Measurements from ENCODE around the gene HOXD8.

DNA sequence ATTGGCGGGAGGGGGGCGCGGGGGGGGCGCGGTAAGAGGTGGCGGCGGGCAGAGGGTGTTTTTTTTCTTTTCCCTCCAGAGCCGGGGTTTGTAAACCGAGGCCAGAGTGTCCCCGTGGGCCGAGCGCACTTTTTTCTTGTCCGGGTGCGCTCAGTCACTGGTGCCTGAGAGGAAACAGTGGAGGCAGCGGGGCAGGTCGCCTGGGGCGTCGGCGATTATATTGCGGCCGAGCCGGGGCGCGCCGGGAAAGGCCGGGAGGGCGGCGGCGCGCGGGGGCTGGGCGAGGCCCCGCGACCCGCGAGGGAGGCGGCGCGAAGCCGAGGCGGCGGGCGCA is 275 bp downstream of the HOXD8 start:
- TF ChIP-seq, protein P1, sequence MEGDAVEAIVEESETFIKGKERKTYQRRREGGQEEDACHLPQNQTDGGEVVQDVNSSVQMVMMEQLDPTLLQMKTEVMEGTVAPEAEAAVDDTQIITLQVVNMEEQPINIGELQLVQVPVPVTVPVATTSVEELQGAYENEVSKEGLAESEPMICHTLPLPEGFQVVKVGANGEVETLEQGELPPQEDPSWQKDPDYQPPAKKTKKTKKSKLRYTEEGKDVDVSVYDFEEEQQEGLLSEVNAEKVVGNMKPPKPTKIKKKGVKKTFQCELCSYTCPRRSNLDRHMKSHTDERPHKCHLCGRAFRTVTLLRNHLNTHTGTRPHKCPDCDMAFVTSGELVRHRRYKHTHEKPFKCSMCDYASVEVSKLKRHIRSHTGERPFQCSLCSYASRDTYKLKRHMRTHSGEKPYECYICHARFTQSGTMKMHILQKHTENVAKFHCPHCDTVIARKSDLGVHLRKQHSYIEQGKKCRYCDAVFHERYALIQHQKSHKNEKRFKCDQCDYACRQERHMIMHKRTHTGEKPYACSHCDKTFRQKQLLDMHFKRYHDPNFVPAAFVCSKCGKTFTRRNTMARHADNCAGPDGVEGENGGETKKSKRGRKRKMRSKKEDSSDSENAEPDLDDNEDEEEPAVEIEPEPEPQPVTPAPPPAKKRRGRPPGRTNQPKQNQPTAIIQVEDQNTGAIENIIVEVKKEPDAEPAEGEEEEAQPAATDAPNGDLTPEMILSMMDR (IDR thresholded peaks at IDR 0.05) = no peak
- TF ChIP-seq POLR2AphosphoS5 (IDR thresholded peaks at IDR 0.05) (no peak), POLR2A (IDR thresholded peaks at IDR 0.05) (no peak)
